ENCODE data around the gene DHRS2.

The DHRS2 gene

DNA sequence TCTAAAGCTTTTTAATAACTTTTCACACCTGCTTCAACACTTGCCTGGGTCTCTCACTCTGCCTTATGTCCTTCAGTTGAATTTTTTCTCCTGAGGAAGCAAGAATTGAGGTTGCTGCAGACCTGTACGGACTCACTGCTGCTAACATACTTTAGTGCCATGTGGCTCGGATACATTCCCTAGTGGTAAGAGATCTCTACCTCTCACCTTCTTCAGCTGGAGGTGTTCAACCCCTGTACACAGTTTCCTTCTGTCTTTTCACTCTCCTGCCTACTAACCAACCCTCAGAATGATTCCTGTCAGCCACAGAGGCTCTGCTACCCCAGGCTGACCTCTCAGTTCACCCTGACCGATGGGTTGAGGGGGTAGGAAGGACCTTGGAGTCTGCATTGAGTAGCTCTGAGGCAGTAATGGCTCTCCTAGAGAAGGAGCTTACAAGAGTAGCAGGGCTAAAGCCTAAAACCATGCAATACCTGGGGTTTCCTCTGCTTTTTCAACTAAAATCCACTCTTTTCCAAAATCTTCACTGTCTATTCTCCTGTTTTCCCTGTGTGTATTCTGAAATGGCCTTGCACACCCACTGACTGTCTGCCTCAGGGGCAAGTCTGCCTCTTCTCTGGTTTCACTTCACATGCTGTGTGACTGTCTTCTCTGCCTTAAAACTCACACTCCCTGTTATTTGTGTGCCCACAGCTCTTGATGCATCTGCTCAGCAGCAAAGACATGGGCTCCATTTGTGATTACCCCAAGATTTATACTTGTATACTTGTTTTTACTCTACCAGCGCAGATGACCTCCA, 14.0 kb upstream of the DHRS2 start:
- H3K36me3 ChIP-seq: no peaks in the 10 kb centered on the region
- H3K9me3 ChIP-seq (ENCODE audit: severe bottlenecking): peaks cover 19% of the 10 kb centered on the region
- DNase-seq: no peak
- no peak overlapping the region for H3K27ac ChIP-seq
- TF ChIP-seq, protein P1, sequence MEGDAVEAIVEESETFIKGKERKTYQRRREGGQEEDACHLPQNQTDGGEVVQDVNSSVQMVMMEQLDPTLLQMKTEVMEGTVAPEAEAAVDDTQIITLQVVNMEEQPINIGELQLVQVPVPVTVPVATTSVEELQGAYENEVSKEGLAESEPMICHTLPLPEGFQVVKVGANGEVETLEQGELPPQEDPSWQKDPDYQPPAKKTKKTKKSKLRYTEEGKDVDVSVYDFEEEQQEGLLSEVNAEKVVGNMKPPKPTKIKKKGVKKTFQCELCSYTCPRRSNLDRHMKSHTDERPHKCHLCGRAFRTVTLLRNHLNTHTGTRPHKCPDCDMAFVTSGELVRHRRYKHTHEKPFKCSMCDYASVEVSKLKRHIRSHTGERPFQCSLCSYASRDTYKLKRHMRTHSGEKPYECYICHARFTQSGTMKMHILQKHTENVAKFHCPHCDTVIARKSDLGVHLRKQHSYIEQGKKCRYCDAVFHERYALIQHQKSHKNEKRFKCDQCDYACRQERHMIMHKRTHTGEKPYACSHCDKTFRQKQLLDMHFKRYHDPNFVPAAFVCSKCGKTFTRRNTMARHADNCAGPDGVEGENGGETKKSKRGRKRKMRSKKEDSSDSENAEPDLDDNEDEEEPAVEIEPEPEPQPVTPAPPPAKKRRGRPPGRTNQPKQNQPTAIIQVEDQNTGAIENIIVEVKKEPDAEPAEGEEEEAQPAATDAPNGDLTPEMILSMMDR (IDR thresholded peaks at IDR 0.05; ENCODE audit: low read depth, low read length): no peak
- H3K27me3 ChIP-seq (ENCODE audit: insufficient read depth, low read depth, severe bottlenecking): no peaks in the 10 kb centered on the region
- H3K4me3 ChIP-seq (ENCODE audit: low read depth, low read length): no peak overlapping the region

DNA sequence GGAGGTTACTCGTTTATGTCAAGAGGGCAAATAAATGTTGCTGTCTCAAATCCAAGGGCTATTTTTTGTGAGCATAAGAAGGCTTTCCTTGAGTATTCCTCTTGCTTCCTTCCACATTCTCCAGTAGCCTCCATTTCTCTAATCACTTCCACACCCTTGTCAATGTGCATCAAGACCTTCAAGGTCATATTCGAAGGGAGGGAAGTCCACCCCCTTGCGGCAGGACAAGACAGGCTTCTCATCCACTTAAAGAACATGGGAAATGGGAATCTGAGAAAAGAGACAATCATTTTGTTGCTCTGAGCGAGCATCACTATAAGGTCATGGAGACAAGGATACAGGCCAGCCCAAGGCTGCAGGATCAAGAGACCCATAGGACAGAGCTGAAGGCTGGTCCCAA, 13.2 kb upstream of the DHRS2 start:
- Histone ChIP-seq H3K4me3 (ENCODE audit: low read depth, low read length) (no peak overlapping the region), H3K27ac (no peak overlapping the region), H3K9me3 (ENCODE audit: severe bottlenecking) (peaks cover 19% of the 10 kb centered on the region), H3K27me3 (ENCODE audit: insufficient read depth, low read depth, severe bottlenecking) (no peaks in the 10 kb centered on the region), H3K36me3 (no peaks in the 10 kb centered on the region)
- TF ChIP-seq, protein P1 (IDR thresholded peaks at IDR 0.05; ENCODE audit: low read depth, low read length): no peak
- no peak for DNase-seq

DNA sequence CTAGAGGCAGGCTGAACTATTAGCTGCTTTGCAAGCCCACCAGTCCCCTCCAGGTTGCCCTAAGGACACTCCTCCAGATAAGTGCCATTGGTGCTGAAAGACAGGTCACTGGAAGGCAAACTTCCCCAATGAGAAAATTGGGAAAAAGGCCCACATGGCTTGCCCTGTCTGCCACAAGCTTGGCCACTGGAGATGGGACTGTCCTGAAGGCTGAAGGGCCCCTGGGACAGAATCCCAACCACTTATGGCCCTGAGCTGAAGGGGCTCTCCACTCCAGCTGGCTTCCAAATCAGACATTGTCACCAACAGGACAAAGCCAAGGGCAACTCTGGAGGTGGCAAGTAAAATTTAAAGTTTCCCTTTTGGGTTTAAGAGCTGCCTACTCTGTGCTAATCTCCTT, 12.2 kb upstream of the DHRS2 start:
- Histone ChIP-seq H3K36me3 (no peaks in the 10 kb centered on the region), H3K9me3 (ENCODE audit: severe bottlenecking) (peaks cover 19% of the 10 kb centered on the region), H3K27me3 (ENCODE audit: insufficient read depth, low read depth, severe bottlenecking) (no peaks in the 10 kb centered on the region), H3K27ac (no peak overlapping the region), H3K4me3 (ENCODE audit: low read depth, low read length) (no peak overlapping the region)
- TF ChIP-seq, protein P1 (IDR thresholded peaks at IDR 0.05; ENCODE audit: low read depth, low read length): no peak
- no peak for DNase-seq

DNA sequence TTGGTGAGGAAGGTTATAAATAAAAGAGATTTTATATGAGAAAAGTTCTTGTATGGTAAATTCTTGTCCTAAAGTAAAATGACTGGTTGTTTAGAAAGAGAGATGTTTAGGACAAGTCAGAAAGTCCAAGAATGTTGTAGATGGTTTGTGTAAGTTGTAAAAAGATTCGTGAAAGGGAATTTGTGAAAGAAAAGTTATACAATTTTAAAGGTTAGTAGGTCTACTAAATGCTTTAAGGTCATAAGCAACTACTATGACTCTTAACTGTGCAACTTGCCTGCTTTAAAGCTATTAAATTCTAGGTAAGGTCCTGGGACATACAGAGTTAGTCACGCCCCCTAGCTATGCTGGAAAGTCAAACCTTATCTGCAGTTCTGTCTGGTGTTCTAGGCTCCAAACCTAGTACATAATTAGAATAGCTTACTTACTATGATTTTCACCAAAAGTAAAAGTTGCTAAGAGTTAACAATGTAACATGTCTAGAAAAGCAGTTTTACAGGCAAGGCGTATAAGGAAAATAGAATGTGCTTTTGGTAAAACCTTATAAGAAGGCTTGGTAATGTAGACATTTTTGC, 11.2 kb upstream of the DHRS2 start:
- Histone ChIP-seq H3K27ac (no peak overlapping the region), H3K9me3 (ENCODE audit: severe bottlenecking) (peaks cover 19% of the 10 kb centered on the region), H3K36me3 (no peaks in the 10 kb centered on the region), H3K27me3 (ENCODE audit: insufficient read depth, low read depth, severe bottlenecking) (no peaks in the 10 kb centered on the region), H3K4me3 (ENCODE audit: low read depth, low read length) (no peak overlapping the region)
- TF ChIP-seq, protein P1 (IDR thresholded peaks at IDR 0.05; ENCODE audit: low read depth, low read length): no peak
- DNase-seq: no peak

DNA sequence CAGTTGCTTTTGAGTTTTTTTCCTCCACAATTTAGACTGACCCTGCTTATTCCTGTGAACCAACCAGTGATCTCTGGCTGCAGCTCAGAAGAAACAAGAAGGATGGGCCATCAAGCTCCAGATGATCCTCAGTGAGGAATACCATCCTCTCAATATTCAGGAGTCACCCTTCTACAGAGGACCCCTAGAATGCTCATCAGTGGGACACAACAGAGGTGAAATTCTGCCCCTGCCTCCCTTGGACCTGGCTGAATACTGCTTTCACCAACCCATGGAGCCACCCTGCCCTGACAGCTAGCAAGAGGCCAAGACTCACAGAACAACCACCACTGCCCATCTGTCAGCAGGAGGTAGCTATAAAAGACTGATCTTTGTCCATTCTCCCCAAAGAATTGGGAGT, 9.2 kb upstream of the DHRS2 start:
- H3K9me3 ChIP-seq (ENCODE audit: severe bottlenecking): peaks cover 19% of the 10 kb centered on the region
- H3K4me3 ChIP-seq (ENCODE audit: low read depth, low read length): no peak overlapping the region
- DNase-seq: no peak
- no peaks in the 10 kb centered on the region for H3K27me3 ChIP-seq (ENCODE audit: insufficient read depth, low read depth, severe bottlenecking)
- H3K36me3 ChIP-seq: no peaks in the 10 kb centered on the region
- TF ChIP-seq, protein P1 (IDR thresholded peaks at IDR 0.05; ENCODE audit: low read depth, low read length): no peak
- H3K27ac ChIP-seq: no peak overlapping the region
